K562 (cell line): Measurements from ENCODE around the gene DOCK1. TPM values are rescaled to one million over a fixed set of nuclear protein-coding genes. Genes with fewer than 3 reads are reported as not detected.

Source experiments
- ATAC-seq: fragments of 200-7000 bp; cut with Tn5 transposase; 3 replicates; pipeline ENCODE4 v1.9.1; 2020; ENCODE audit warnings: moderate library complexity
- BruUV-seq: library from RNA; stranded (reverse); fragments of 400-500 nt; replicated peaks from 2 replicates; lab custom pipeline; 2021; lab: Mats Ljungman, UMichigan
- CTCF ChIA-PET: fragments of 300-600 bp; formaldehyde crosslinking; extraction: SDS; loops from one replicate; lab custom pipeline; 2021; ENCODE audit warnings: low intra/inter-chr PET ratio; lab: Yijun Ruan, JAX
- POLR2A ChIA-PET: fragments of 300-600, 350-650 bp; sonication (Branson Sonifier 250); formaldehyde crosslinking; extraction: SDS; loops from one replicate; lab custom pipeline; 2021; ENCODE audit warnings: antibody characterized with exemption, inconsistent platforms; lab: Yijun Ruan, JAX
- DNase-seq, 4 experiments: peaks; one replicate each; pipeline versions ENCODE4 v3.0.0 to v3.0.0-alpha.2; 2011 to 2018; ENCODE audit warnings: low spot score in 3 of 4, mixed read lengths in 3 of 4; ENCODE audit errors: extremely low read depth in 1 of 4
- FAIRE-seq: peaks from 2 replicates; lab custom pipeline; 2011; peaks lifted over from hg19 to GRCh38; lab: Jason Lieb, UNC
- H2AFZ ChIP-seq: 2 replicates; pipeline ENCODE4 v1.6.0; 2011; ENCODE audit warnings: low read depth, low read length, control low read depth, inconsistent platforms
- H3K27ac ChIP-seq: fragments of 200-600 bp; 3 replicates; pipeline ENCODE4 v1.8.0; 2011; ENCODE audit warnings: low read depth, mild to moderate bottlenecking, control low read depth, inconsistent platforms, low read length, moderate library complexity, mixed read lengths; ENCODE audit errors: extremely low read depth
- H3K27me3 ChIP-seq, 2 experiments: fragments of 300-600 bp in 1 of 2; 2 replicates in 1 of 2; 3 replicates in 1 of 2; pipeline versions ENCODE4 v1.6.0 to v1.8.0; 2011; ENCODE audit warnings: inconsistent platforms in 2 of 2, low read length in 2 of 2, mild to moderate bottlenecking in 1 of 2, mixed read lengths in 1 of 2, moderate library complexity in 1 of 2; ENCODE audit not compliant: control insufficient read depth in 2 of 2, insufficient read depth in 2 of 2
- H3K36me3 ChIP-seq: fragments of 300-600 bp; 3 replicates; pipeline ENCODE4 v1.8.0; 2011; ENCODE audit warnings: mild to moderate bottlenecking, low read length, inconsistent platforms; ENCODE audit not compliant: control insufficient read depth, insufficient read depth
- H3K4me1 ChIP-seq, 2 experiments: fragments of 200-600 bp in 1 of 2; replicated peaks in 1 of 2; 2 replicates in 1 of 2; 3 replicates in 1 of 2; pipeline versions ENCODE4 v1.5.1 to v1.8.0; 2011; ENCODE audit warnings: inconsistent platforms in 2 of 2, low read length in 2 of 2, mild to moderate bottlenecking in 1 of 2, mixed read lengths in 1 of 2, moderate library complexity in 1 of 2; ENCODE audit not compliant: control insufficient read depth in 2 of 2, insufficient read depth in 2 of 2
- H3K4me2 ChIP-seq: 2 replicates; pipeline ENCODE4 v1.6.1; 2011; ENCODE audit warnings: low read length, control low read depth, inconsistent platforms, mixed read lengths; ENCODE audit not compliant: insufficient read depth
- H3K4me3 ChIP-seq: fragments of 200-600 bp; sonication (generic), shearing (Covaris generic); 2 replicates; pipeline ENCODE4 v1.5.1; 2016; ENCODE audit warnings: control low read depth, inconsistent platforms
- H3K79me2 ChIP-seq: fragments of 200-600 bp; 3 replicates; pipeline ENCODE4 v1.8.0; 2011; ENCODE audit warnings: low read length, inconsistent platforms; ENCODE audit not compliant: control insufficient read depth, insufficient read depth
- H3K9ac ChIP-seq, 2 experiments: 2 replicates each; pipeline versions ENCODE4 v1.6.0 to v1.6.1; 2011; ENCODE audit warnings: low read depth in 2 of 2, low read length in 2 of 2, control low read depth in 1 of 2, inconsistent platforms in 1 of 2, mild to moderate bottlenecking in 1 of 2, mixed read lengths in 1 of 2; ENCODE audit not compliant: insufficient read depth in 1 of 2
- H3K9me1 ChIP-seq: one replicate; pipeline ENCODE4 v1.6.0; 2011; ENCODE audit warnings: inconsistent platforms, mild to moderate bottlenecking, low read length, moderate library complexity; ENCODE audit not compliant: control insufficient read depth, insufficient read depth
- H3K9me3 ChIP-seq: replicated peaks from 2 replicates; pipeline ENCODE4 v1.5.1; 2011; ENCODE audit warnings: low read depth, low read length, inconsistent platforms; ENCODE audit not compliant: control insufficient read depth, insufficient read depth
- H4K20me1 ChIP-seq: replicated peaks from 2 replicates; pipeline ENCODE4 v1.6.1; 2011; ENCODE audit warnings: low read length, inconsistent platforms, mixed read lengths; ENCODE audit not compliant: control insufficient read depth, insufficient read depth
- ZNF408 ChIP-seq: fragments of 250-450 bp; sonication (Bioruptor Pico); IDR thresholded peaks from 2 replicates; pipeline ENCODE4 v1.4.0; 2020; ENCODE audit warnings: low read depth, mild to moderate bottlenecking, moderate library complexity
- WGBS: fragments of 100-300 bp; shearing (Covaris generic); methylation state at CpG from one replicate; pipeline ENCODE4 v1.1.6; 2016; ENCODE audit warnings: low coverage, mixed read lengths; ENCODE audit not compliant: insufficient coverage; ENCODE audit errors: missing lambda C conversion rate; 5-methylcytosine and 5-hydroxymethylcytosine counted together
- in situ Hi-C: fragments of 300-500 bp; cut with MboI; formaldehyde crosslinking; loops from 4 replicates; pipeline ENCODE4 v1.15.0; 2018; ENCODE audit warnings: inconsistent platforms, mixed read lengths
- intact Hi-C: fragments of 100-400 bp; cut with micrococcal nuclease; formaldehyde crosslinking; loops from 2 replicates; pipeline ENCODE4 v1.14.2; 2022
- polyA plus RNA-seq, 8 experiments: library from polyadenylated mRNA; depleted of rRNA in 4 of 8; stranded (reverse) in 5 of 8; unstranded in 3 of 8; fragments of >200 nt; fragmentation: Nextera tagmentation in 2 of 8; fragmentation: Illumina TruSeq in 1 of 8; extraction: Ambion mirVana in 2 of 8; extraction: Trizol in 1 of 8; gene quantifications; 2 replicates each; pipeline versions ENCODE4 v1.2.1 to v1.2.3, GENCODE V29; 2011 to 2014; ENCODE audit warnings: inconsistent platforms in 1 of 8, missing spikeins in 1 of 8
- total RNA-seq, 7 experiments: library from RNA; depleted of rRNA in 6 of 7; stranded (reverse); fragments of >200 nt in 6 of 7; fragmentation: Illumina TruSeq in 2 of 7; extraction: Trizol in 2 of 7; gene quantifications; 2 replicates each; pipeline versions ENCODE4 v1.2.1 to v1.2.3, GENCODE V29; 2011 to 2021; ENCODE audit warnings: low replicate concordance in 1 of 7
- TF ChIP-seq, protein P1 (sequence below): sonication (generic); formaldehyde crosslinking; IDR thresholded peaks from 2 replicates; pipeline ENCODE4 v1.8.0; 2023; ENCODE audit warnings: missing genetic modification reagents, mild to moderate bottlenecking, borderline replicate concordance

DOCK1 gene
- total and polyA plus RNA-seq, 9 of the 15 experiments (the other 6 are each of a cell fraction or from before 2014, with no cell fraction given): 0.31 TPM; not detected in 8

DNA sequence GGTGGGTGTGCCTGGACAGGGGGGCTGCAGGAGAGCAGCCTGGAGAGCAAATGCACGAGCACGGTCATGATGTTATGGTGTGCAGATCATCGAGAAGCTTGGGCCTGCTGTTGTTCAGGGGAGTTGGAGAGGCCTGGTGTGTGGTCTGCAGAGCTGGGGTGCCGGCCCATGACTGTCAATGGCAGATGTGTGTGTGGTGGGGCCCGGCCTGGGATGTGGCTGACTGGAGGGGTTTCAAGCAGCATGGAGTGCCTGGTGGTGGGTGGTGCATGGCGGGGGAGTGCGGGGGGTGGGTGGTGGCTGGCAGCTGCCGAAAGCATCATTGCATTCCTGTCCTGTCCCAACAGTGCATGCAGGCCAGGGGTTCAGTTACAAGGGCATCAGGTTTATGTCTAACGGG, 122.6 kb downstream of the DOCK1 start:
- H3K79me2 ChIP-seq: no peaks in the 10 kb centered on the region
- 3% methylated on average over 3 of the region's 9 CpGs for WGBS

More for the DNA sequence above, 122.6 kb downstream of the DOCK1 start:
- Histone ChIP-seq H3K4me3 (no peak overlapping the region), H3K4me1 (no peaks in the 10 kb centered on the region), H4K20me1 (no peaks in the 10 kb centered on the region), H3K9me3 (no peaks in the 10 kb centered on the region), H3K36me3 (no peaks in the 10 kb centered on the region), H3K27ac (no peak overlapping the region), H2AFZ (no peak overlapping the region), H3K9me1 (no peaks in the 10 kb centered on the region), H3K4me2 (no peak overlapping the region), H3K27me3 (no peaks in the 10 kb centered on the region), H3K9ac (no peak overlapping the region)
- FAIRE-seq: no peak
- CTCF ChIA-PET: no interaction called here
- no peak for ATAC-seq
- POLR2A ChIA-PET: no interaction called here
- no TSS peak for BruUV-seq
- in situ Hi-C loops: no loop called here
- no peak for TF ChIP-seq ZNF408 (CRISPR knock-in tag)
- TF ChIP-seq, protein P1, sequence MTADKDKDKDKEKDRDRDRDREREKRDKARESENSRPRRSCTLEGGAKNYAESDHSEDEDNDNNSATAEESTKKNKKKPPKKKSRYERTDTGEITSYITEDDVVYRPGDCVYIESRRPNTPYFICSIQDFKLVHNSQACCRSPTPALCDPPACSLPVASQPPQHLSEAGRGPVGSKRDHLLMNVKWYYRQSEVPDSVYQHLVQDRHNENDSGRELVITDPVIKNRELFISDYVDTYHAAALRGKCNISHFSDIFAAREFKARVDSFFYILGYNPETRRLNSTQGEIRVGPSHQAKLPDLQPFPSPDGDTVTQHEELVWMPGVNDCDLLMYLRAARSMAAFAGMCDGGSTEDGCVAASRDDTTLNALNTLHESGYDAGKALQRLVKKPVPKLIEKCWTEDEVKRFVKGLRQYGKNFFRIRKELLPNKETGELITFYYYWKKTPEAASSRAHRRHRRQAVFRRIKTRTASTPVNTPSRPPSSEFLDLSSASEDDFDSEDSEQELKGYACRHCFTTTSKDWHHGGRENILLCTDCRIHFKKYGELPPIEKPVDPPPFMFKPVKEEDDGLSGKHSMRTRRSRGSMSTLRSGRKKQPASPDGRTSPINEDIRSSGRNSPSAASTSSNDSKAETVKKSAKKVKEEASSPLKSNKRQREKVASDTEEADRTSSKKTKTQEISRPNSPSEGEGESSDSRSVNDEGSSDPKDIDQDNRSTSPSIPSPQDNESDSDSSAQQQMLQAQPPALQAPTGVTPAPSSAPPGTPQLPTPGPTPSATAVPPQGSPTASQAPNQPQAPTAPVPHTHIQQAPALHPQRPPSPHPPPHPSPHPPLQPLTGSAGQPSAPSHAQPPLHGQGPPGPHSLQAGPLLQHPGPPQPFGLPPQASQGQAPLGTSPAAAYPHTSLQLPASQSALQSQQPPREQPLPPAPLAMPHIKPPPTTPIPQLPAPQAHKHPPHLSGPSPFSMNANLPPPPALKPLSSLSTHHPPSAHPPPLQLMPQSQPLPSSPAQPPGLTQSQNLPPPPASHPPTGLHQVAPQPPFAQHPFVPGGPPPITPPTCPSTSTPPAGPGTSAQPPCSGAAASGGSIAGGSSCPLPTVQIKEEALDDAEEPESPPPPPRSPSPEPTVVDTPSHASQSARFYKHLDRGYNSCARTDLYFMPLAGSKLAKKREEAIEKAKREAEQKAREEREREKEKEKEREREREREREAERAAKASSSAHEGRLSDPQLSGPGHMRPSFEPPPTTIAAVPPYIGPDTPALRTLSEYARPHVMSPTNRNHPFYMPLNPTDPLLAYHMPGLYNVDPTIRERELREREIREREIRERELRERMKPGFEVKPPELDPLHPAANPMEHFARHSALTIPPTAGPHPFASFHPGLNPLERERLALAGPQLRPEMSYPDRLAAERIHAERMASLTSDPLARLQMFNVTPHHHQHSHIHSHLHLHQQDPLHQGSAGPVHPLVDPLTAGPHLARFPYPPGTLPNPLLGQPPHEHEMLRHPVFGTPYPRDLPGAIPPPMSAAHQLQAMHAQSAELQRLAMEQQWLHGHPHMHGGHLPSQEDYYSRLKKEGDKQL (CRISPR knock-in tag): no peak
- intact Hi-C loops: no loop called here
- no peak for DNase-seq
